ENCODE measurements around the gene PAX5. TPM values are rescaled to one million over a fixed set of nuclear protein-coding genes. Genes with fewer than 3 reads are reported as not detected.

The PAX5 gene
- total and polyA plus RNA-seq, 9 donors, result 0.02 to 0.28 (median 0.05) TPM; not detected in 6

GRCh38 chr9:36842560-36843530, 191.2 kb downstream of the PAX5 start:
- Histone ChIP-seq H3K4me1 (ENCODE audit: insufficient read depth) (no peaks in the 10 kb centered on the region), H3K27ac (no peak overlapping the region), H3K27me3 (no peaks in the 10 kb centered on the region), H3K9me3 (no peaks in the 10 kb centered on the region), H3K36me3 (no peaks in the 10 kb centered on the region), H3K4me3 (no peak overlapping the region)
- no peak for DNase-seq
- TF ChIP-seq, protein P1, sequence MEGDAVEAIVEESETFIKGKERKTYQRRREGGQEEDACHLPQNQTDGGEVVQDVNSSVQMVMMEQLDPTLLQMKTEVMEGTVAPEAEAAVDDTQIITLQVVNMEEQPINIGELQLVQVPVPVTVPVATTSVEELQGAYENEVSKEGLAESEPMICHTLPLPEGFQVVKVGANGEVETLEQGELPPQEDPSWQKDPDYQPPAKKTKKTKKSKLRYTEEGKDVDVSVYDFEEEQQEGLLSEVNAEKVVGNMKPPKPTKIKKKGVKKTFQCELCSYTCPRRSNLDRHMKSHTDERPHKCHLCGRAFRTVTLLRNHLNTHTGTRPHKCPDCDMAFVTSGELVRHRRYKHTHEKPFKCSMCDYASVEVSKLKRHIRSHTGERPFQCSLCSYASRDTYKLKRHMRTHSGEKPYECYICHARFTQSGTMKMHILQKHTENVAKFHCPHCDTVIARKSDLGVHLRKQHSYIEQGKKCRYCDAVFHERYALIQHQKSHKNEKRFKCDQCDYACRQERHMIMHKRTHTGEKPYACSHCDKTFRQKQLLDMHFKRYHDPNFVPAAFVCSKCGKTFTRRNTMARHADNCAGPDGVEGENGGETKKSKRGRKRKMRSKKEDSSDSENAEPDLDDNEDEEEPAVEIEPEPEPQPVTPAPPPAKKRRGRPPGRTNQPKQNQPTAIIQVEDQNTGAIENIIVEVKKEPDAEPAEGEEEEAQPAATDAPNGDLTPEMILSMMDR (IDR thresholded peaks at IDR 0.05), result no peak
- no peak for TF ChIP-seq EP300 (IDR thresholded peaks at IDR 0.05)
- intact Hi-C loops (cut with DNase I), result loop anchor here in 1 of 4 donors (10.0 kb wide), 1 partner anchor 48 kb away; no protein-coding TSS in a partner anchor
- 86 to 88% (median 86%) methylated on average over 28 of the region's 28 CpGs for WGBS, 3 donors

DNA sequence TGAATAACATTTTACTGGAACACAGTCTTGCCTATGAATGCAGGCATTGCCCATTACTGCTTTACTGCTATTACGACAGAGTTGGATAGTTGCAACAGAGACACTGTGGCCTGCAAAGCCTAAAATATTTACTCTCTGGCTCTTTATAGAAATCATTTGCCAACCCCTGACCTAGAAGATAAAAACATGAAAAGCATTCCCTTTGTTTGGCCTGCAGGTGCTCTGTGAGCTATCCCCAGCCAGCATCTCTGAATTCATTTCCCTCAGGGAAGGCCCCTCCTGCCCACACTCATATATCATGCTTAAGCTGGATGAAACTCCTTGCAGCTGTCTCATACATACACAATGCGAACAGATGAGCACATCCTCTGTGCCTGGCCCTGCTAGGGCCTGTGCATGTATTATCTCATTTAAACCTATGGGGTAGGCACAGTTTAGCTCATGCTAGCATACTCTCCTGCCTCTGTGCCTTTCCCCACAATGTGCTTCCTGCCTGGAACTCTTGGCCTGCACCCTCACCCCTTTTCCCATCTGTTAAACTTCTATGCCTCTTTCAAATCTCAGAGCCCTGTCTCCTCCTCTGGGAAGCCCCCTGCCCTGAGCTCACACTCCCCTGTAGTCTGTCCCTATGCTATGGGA, 193.1 kb downstream of the PAX5 start:
- intact Hi-C loops (cut with DNase I), result loop anchor here in 1 of 4 donors (10.0 kb wide), 1 partner anchor 46 kb away; no protein-coding TSS in a partner anchor
- WGBS, 3 donors, result 71 to 83% (median 73%) methylated on average over 2 of the region's 2 CpGs
- TF ChIP-seq EP300 (IDR thresholded peaks at IDR 0.05) (no peak), POLR2A (IDR thresholded peaks at IDR 0.05) (no peak)
- TF ChIP-seq, protein P1 (IDR thresholded peaks at IDR 0.05), result no peak

DNA sequence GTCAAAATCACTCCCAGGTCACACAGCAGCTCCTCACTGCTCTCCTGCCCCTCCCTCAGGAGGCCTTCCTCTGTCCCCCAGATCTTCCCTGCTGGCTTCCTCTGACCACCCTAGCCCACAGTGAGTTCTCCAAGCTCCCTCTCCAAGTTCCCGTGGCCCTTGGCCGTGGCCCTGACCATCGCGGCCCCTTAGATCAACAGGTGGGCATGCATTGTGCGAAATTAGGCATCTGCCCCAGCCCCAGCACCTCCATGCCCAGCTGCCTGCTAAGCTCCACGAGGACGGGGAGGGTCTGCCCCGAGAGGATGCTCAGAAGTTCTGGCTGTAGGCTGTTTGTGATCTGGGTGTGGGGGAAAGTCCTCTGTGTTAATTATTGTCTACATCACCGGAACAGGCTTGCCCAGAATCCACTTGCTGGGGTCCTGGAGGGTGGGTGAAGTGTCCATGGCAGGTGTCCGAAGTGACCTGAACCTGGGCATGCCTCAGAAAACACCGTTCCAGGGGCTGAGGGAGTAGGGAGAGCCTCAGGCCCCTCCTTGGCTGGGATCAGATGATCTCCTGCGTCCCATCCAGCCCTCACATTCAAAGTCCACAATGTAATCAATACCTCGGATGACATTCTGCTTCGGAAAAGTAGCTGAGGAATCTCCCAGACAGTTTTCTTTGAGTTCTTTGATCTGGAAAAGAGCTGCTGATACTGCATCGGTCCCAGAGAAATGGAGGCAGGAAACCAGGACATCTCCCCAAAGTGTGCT, 194.8 kb downstream of the PAX5 start:
- whole genome bisulfite sequencing, 3 donors, result 87 to 91% (median 90%) methylated on average over 15 of the region's 15 CpGs
- no peak for TF ChIP-seq EP300 (IDR thresholded peaks at IDR 0.05)
- TF ChIP-seq, protein P1 (IDR thresholded peaks at IDR 0.05), result no peak
- no peak for TF ChIP-seq POLR2A (IDR thresholded peaks at IDR 0.05)
- intact Hi-C loops (cut with DNase I), result no loop called here

More for the DNA sequence above, 193.1 kb downstream of the PAX5 start:
- H3K4me3 ChIP-seq, result no peak overlapping the region
- no peaks in the 10 kb centered on the region for H3K4me1 ChIP-seq (ENCODE audit: insufficient read depth)
- H3K36me3 ChIP-seq, result no peaks in the 10 kb centered on the region
- no peak for DNase-seq
- no peak overlapping the region for H3K27ac ChIP-seq
- H3K9me3 ChIP-seq, result no peaks in the 10 kb centered on the region
- no peaks in the 10 kb centered on the region for H3K27me3 ChIP-seq

More for the DNA sequence above, 194.8 kb downstream of the PAX5 start:
- H3K4me3 ChIP-seq, result no peak overlapping the region
- H3K9me3 ChIP-seq, result no peaks in the 10 kb centered on the region
- no peak for DNase-seq
- no peaks in the 10 kb centered on the region for H3K4me1 ChIP-seq (ENCODE audit: insufficient read depth)
- H3K27me3 ChIP-seq, result no peaks in the 10 kb centered on the region
- H3K27ac ChIP-seq, result no peak overlapping the region
- H3K36me3 ChIP-seq, result no peaks in the 10 kb centered on the region

All from ovary (tissue), 9 donors.